Suppressor macrophage (primary cell): ENCODE data around the gene ERC1.

Experiments
- DNase-seq, 4 experiments: peaks; one replicate each; pipeline ENCODE4 v3.0.0-alpha.2; 2020 to 2022

Gene ERC1

DNA sequence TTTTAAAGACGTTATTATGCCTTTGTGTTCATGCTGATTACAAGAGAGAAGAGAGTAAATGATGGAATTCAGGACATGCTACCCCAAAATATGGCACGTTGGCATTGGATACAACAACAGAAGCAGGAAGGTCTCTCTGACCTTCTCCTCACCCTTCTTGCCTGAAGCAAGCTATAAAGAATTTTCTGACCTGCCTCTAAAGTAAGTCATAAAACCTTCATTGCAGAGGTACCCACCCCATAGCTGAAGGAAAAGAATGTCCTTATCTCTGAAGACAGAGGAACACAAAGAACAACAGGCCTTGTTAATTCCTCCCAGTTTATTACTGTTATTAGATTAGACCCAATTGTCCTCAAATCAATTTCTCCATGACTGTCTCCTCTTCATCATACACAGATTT lies 427.1 kb downstream of the ERC1 start:
- no peak for DNase-seq

DNA sequence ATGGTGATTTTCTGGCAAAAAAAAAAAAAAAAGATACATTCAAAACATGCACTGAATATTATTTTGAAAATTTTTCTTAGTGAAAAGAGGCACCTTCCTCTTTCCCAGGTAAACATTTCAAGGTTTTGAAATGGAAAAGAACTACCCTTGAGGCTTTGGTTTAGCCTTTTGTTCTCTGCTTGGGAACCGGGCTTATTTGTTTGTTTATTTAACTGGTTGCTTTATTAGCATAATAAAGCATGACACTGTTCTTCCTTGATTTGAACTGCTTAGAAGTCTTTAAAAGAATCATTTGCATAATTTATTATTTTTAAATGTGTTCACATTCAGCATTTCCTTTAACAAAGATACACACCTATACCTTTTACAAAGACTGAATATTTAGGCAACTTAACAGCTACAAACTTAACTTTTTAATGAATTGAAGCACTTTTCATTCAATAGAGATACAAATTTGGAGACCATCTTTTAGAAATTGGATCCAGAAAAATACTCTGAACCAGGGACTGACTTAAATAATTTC lies 428.9 kb downstream of the ERC1 start:
- DNase-seq, result no peak

DNA sequence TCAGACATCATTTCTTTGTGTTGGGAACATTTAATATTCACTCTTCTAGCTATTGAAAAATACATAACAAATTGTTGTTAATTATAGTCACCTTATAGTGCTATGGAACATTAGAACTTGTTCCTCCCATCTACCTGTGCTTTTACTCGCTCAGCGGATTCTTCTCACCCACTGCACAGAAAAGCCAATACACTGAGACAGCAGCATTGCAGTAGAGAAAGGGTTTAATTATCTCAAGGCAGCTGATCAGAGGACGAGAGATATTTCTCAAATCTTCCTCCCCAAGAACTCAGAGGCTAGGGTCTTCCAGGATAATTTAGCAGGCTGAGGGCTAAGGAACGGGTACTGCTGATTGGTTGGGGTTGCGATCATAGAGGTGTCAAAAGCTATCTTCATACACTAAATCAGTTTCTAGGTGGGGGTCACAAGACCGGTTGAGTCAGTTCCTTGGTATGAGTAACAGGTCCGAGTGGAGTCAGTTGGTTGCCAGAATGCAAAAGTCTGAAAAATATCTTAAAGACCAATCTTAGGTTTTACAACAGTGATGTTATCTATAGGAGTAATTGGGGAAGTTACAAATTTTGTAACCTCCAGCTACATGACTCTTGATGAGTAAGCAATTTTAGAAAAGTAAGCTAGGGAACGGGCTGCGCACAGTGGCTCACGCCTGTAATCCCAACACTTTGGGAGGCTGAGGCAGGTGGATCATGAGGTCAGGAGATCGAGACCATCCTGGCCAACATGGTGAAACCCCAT lies 430.2 kb downstream of the ERC1 start:
- DNase-seq, result peak in 3 of 4 experiments; percentile 5 to 45 (median 25)

DNA sequence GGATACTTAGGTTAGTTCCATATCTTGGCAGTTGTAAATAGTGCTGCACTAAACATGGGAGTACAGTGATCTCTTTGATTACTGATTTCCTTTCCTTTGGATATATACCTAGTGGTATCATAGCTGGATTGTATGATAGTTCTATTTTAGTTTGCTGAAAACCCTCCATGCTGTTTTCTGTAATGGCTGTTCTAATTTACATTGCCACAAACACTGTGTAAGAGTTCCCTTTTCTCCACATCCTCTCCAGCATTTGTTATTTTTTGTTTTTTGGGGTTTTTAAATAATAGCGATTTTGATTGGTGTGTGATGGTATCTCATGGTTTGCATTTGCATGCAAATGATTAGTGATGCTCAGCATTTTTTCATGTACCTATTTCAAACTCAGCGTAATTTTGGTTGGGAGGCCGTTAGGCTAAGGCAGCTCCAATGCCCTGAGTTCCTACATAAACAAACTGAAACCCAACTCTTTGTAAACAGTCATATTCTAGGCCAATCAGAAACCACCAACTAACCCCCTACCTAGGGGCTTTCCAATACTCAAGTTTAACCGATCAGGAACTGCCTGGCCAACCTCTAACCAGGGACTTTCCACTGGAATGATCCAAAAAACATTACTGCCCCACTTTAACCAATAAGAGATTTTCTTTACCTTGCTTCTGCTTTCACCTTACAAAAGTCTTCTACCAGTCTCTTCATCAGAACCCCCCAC lies 431.7 kb downstream of the ERC1 start:
- no peak for DNase-seq

DNA sequence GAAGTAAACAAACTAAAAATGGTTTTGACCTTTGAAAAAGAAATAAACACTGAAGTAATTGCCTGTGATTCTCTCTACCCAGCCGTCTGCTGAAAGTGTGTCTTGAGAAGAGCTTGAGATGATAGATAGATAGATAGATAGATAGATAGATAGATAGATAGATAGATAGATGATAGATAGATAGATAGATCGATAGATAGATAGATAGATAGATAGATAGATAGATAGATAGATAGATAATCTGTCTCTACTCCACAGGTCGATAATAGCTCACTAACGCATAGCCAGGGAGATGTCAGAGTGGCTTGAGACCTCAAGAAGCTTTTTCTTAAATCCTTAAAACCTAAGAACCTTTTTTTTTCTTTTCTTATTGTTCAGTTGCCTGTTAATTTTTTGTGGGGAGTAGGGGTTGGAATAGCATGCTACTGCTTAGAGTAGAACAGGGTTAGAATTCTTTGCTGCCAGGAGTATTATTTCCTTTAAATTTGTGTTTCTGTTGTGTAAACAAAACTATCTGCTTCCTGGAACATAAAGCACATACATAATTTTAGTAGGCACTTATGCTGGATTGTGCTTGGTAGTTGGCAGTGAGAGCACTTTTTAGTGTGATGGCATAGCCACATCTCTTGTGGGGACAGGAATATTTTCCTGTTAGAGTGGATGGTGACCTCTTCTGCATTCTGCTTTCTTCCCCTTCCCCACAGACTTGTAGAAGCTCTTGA lies 433.8 kb downstream of the ERC1 start:
- no peak for DNase-seq

DNA sequence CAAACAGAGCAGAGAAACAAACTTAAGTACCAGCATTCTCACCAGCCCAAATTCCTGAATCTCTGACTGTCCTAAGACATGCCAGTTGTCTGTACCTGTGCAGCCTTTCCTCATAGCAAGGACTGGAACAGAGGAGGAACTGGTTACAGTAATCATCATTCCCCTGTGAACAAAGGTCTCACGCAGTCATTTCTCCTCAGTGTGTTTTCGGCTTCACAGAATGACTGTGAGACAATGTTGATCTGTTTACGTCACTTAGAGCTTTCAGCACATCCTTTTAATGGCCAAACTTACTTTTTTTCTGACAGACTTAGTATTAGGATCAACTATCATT lies 434.3 kb downstream of the ERC1 start:
- no peak for DNase-seq

DNA sequence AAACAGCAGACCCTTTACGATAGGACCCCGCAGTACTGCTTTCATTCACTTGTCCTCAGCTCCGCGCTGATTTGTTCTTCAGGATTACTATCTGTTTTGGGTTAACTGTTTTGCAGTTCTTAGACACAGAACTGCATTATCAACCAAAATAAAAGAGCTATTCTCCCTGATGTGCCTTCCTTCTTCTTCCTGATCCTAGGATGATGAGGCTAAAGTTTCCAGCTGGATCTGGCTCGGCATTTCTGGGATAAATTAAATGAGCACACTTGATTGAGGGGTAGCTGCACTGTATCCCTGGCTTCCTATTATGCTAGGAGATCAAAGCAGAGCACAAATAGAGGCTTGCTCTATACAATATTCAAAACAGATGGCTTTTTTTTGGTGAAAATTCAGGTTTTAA lies 437.6 kb downstream of the ERC1 start:
- no peak for DNase-seq

DNA sequence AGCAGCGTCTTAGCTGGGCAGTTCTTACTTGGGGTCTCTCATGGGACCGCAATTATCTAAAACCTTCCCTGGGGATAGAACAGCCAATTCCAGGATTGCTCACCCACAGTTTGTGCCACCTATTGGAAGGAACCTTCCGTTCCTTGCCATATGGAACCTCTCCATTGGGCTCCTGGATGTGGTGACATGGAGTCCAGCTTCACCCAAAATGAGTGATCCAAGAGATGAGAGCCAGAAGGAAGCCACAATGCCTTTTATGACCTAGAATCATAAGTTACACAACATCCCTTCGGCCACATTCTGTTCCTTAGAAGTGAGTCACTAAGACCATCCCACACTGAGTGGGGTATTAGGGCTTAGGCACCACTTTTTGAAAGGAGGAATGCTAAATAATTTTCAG lies 439.0 kb downstream of the ERC1 start:
- peak; percentile 48 to 75 (median 58) for DNase-seq

DNA sequence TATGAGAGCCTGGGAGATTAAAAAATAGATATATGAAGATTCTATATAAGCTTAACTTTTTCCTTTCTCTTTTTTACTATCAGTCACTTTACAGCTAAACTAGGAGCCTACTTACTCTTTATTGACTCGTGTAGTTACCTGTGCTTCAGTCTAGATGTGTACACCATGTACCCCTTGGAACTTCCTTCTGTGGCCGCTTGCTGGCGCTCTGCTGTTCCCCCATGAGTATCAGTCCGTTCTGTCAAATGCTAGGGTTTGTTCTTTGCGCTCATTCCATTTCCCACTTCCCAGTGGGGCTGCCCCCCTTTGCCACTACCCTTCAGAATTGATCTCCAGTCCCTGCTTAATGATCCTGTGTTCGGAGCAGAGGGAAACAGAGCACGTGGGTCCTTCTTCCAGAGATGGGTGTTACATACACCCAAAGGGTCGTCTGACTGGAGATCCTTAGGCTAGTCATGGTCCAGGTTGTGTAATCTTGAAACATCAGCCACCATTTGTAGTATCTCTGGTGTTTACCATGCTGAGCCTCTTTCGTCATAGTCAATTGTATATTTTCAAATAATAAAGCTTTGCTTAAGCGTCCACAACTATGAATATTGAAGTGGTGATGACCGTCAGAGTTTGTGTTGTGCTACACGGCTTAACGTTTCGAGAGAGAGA lies 443.4 kb downstream of the ERC1 start:
- DNase-seq, result no peak

DNA sequence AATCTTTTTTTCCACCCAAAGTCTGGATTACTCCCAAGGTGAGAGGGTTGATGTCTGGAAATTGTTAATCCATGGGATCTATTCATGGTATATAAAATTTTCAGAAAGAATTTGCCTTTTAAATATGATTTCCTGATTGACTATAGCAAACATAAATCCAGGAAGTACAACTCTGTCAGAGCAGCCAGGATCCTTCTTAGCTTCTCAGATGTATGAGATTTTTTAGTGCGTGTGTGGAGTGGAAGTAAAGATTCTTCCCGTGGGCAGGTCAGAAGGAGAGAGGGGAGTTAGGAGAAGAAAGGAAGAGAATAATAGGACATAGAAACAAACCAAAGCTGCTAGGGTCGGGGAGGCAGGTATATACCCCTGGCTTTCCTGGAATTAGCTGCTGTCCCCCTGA lies 444.0 kb downstream of the ERC1 start:
- no peak for DNase-seq

DNA sequence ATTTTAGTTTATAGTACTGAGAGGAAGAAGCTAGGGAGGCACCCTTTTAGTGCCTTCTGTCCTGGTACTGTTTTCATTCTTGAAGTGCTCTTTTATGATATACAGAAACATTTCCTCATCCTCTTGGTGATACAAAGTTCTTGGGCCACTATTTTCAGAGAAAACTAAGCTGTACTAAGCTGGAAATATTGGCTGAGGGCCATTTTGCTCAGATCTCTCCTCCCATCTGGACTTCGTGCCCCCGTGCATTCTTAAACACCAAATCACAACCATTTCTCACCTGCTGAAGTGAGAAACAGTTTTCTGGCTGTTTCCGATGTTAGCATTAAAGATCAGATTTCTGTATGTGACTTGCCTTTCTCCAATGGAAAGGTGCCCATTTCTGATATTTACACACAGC lies 444.4 kb downstream of the ERC1 start:
- no peak for DNase-seq

DNA sequence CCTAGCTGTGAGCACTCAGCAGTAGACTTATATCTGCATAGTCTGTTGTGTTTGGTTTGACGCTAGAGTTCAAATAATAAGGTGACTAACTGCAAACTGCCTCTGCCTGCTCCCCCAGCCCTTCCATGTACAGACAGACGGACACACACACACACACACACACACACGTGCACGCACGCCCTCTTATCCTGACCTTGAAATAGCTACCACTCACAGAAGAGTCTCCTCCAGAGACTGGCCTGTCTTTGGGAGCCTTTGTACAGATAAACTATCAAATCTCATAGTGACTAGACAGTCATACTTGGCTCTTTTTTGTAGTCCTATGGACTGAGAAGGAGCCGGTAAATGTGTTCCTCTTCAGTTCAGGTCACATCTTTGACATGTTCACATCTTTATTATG lies 445.0 kb downstream of the ERC1 start:
- DNase-seq, result no peak

DNA sequence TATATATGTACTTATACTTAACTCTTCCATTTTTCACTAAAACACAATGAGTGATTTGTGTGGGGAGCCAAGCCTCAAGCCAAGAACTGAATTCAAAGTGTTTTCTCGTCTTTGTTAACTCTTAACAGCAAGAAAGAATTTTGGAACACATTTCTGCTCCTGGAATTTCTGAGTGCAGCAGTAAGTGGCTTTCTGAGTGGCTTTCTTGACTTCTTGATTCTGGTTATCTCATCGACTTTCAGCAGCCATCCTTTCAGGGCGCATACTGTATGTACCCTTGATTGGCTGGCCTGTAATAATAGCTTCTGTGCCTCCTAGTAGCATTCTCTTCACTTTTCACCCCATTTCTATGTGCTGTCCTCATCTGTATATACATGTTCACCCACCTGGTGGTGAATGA lies 446.0 kb downstream of the ERC1 start:
- DNase-seq, result no peak

DNA sequence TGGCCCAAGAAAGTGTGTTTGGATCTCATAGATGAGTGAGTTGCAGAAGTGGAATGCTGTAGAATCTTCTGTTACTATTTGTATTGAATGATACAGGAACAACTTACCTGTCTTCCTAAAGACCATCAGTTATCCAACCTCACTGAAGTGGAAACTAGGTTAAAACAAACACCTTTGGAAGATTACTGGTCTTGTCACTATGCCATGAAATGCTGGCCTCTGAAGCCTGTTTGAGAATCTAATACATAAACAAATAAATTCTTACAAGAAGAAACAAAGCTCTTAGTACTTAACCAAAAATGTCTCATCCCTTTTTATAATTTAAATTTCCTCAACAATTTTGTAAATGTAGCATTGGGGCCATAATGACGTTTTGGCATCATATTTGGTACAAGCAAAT lies 448.2 kb downstream of the ERC1 start:
- DNase-seq, result no peak

DNA sequence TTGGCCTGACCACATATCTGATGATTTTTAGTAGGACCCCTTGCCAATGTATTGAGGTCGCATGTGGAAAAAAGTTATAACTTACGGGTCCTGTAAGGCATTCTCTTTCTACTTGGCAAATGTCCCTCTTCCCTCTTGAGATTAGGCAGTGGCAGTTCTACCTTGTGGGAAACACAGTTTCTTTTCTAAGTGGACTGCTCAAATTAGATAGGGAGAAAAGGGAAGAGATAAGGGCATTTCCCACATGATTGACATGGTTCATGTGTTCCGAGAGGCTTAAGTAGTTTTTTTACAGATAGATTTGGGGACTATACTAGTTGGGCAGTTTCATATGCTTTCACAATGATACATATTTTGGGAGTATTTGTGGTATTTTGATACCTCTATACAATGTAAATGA lies 448.7 kb downstream of the ERC1 start:
- DNase-seq, result no peak

DNA sequence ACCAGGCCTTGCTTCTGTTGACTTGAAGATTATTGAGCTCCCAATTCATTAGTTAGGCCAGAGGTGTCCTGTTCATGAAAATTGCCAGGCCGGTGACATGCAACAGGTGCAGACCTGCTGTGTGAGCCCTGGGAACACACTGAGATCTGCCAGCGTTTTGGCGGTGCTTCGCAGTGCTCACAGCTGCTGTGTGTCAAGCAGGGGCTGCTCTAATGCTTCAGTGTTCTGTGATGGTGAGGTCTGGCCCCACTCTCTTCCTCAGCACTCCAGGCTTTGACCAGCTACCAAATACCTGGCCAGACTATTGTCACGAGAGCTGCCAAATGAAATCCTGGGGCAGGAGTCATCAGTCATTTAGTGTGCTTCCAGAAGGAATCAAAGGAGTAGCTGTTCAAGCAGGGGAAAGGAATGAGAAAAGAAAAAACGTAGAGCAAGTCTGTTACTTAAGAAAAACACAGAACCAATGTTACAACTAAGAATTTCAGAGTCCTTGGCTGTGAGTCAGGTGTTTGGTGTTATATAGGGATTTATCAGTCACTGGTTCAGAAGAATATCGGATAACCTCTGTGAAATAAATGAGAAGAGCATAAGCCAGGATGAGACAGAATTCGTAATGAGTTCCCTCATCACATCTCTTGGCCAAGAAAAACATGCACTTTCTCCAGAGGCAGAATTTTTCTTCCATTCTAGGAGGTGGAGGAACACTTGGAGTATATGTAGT lies 452.6 kb downstream of the ERC1 start:
- DNase-seq, result no peak

DNA sequence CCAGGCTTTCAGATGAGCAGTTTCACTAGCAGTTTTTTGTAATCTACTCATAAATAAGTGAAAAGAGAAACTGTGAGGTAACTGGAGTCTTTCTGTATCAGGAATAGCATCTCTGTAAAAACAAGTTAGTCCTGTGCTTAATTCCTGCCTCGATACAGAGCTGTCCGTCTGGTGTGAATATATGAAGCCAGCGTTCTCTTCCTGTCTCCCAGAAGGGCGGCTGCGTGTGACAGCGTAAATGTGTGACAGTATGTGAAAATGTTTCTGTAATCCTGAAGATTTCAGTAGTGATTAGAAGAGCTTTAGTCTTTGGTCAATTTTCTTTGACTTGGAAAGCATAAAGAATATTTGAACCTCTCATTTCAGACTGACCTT lies 453.1 kb downstream of the ERC1 start:
- no peak for DNase-seq

DNA sequence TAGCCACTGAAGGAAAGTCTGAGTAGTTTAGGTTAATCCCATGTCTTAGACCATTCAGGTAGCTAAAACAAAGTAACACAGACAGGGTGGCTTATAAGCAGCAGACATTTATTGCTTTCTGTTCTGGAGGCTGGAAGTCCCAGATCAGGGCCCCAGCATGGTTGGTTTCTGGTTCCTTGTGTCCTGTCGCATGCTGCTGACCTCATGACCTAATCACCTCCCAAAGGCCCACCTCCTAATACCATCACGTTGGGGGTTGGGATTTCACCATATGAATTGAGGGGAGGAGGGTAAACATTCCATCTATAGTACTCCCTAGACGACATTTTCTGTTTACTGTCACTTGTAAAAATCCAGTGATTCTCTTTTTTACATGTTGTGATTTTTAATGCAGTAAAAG lies 454.8 kb downstream of the ERC1 start:
- DNase-seq, result no peak

DNA sequence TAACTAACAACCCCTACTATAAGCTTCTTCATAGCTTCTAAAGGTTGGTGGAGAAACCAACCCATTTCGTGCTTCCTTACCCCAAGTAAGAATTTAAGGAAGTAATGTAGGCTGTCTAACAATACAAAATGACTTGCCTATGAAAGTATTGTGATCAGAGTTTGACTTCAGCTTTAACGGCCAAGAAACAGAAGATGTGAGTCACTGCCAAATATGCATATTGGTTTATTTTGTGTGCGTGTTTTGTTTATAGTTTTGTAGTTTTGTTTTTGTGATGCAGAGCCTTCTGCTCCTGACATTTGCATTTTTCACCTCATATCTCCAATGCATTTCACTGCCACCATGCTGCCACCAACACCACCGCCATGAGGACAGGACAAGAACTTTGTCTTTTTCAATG lies 457.3 kb downstream of the ERC1 start:
- no peak for DNase-seq

DNA sequence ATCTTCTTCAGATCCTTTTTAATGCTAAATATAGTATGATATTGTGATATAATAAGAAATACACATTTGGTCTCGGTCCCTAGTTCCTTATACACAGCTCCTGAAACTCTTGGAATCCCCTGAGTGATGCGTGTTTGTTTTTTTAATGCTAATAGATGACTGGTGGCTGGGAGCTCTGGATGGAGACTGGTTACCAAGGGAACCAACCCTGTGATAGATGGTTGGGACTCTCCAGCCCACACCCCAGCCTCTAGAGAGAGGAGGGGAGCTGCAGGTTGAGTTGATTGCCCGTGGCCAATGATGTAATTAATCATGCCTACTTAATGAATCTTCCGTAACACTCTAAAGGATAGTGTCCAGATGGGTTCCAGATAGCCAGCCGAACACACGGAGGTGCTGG lies 462.8 kb downstream of the ERC1 start:
- DNase-seq, result no peak

DNA sequence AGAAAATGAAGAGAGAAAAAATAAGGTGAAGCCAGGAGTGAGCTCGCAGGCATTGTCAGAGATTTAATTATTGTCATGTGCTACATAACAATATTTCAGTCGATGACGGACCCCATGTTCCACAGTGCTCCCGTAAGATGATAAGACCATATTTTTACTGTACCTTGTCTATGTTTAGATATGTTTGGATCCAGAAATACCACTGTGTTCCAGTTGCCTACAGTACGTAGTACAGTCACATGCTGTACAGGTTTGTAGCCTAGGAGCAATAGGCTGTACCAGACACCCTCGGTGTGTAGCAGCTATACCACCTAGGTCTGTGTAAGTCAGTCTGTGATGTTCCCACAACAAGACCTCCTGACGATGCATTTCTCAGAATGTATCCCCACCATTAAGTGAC lies 465.9 kb downstream of the ERC1 start:
- no peak for DNase-seq

DNA sequence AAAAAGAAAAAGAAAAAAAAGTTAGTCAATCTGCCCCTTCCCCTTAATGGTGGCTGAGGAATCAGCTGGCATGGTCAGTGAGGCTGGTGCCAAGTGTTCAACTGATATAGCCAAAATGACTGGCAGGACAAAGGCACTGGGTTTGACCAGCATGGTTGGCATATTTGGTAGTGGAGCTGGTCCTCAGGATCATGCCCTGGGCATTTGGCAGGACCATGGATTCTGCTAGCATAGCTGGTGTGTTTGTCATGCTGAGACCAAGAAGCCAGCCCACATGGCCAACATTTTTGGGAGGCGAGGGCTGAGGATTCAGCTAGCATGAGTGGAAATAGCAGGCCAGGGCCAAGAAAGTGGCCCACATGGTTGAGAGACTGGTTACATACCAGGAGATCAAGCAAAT lies 466.9 kb downstream of the ERC1 start:
- DNase-seq, result no peak

DNA sequence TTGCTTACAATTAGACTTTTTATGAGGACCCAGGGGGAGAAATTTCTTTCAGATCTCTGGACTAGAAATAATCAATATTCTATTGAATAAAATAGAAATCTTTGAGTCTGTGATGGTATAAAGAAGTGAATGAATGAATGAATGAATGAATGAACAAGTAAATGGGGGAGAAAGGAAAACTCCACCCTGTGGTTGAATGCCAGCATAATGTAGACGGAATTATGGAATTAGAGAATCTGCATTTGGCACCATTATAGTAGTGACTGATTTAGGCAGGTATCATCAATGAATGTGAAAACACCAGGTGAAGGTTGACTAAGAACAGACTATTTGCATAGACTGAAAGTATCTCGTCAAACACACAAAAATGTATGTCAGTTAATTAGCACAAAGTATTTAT lies 468.3 kb downstream of the ERC1 start:
- no peak for DNase-seq
